Mucosa of rectum (tissue), 2 donors: ENCODE data around the gene SLC2A8.
A peak's percentile ranks its signal among the peaks of the same experiment; 100 is the strongest.

Experiments used
- H3K27ac ChIP-seq, 2 donors: one replicate each; pipeline ENCODE4 v1.7.0; 2013; ENCODE audit warnings: inconsistent platforms in 2 of 2, low read depth in 2 of 2, low read length in 2 of 2
- H3K27me3 ChIP-seq, 2 donors: one replicate each; pipeline ENCODE4 v1.7.0; 2013; ENCODE audit warnings: low read length in 2 of 2; ENCODE audit not compliant: control insufficient read depth in 2 of 2, insufficient read depth in 2 of 2
- H3K36me3 ChIP-seq, 2 donors: one replicate each; pipeline ENCODE4 v1.7.0; 2013; ENCODE audit warnings: low read length in 2 of 2; ENCODE audit not compliant: control insufficient read depth in 2 of 2, insufficient read depth in 2 of 2
- H3K4me1 ChIP-seq, 2 donors: one replicate each; pipeline ENCODE4 v1.7.0; 2013; ENCODE audit warnings: low read length in 2 of 2, mild to moderate bottlenecking in 1 of 2; ENCODE audit not compliant: control insufficient read depth in 2 of 2, insufficient read depth in 2 of 2
- H3K4me3 ChIP-seq, 2 donors: one replicate each; pipeline ENCODE4 v1.7.0; 2013; ENCODE audit warnings: low read length in 2 of 2
- H3K9ac ChIP-seq, 2 donors: one replicate each; pipeline ENCODE4 v1.7.0; 2013; ENCODE audit warnings: low read length in 2 of 2, low read depth in 1 of 2, mild to moderate bottlenecking in 1 of 2
- H3K9me3 ChIP-seq, 2 donors: one replicate each; pipeline ENCODE4 v1.7.0; 2013; ENCODE audit warnings: low read length in 2 of 2; ENCODE audit not compliant: control insufficient read depth in 2 of 2
- donor health status: healthy.
- donor health status: Normal muscosa, but diverticular disease.

Gene SLC2A8

DNA sequence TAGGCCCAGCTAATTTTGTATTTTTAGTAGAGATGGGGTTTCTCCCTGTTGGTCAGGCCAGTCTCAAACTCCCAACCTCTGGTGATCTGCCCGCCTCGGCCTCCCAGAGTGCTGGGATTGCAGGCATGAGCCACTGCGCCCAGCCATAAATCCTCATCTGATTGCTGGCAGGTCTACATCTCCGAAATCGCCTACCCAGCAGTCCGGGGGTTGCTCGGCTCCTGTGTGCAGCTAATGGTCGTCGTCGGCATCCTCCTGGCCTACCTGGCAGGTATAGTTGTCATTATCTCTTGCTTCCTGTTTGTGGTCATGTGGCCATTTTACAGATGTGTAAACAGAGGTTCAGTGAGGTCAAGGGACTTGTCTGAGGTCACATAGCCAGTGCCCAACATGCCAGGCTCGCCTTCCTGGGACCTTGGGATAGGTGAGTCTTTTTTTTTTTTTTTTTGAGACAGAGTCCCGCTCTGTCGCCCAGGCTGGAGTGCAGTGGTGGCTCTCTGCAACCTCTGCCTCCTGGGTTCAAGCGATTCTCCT, 2.8 kb downstream of the SLC2A8 start:
- H3K9ac ChIP-seq: no peak overlapping the region
- H3K4me1 ChIP-seq: peaks cover 14 to 15% of the 10 kb centered on the region in 2 donors
- peaks cover 4 to 19% of the 10 kb centered on the region in 2 donors for H3K36me3 ChIP-seq
- no peaks in the 10 kb centered on the region for H3K9me3 ChIP-seq
- no peak overlapping the region for H3K4me3 ChIP-seq
- no peak overlapping the region for H3K27ac ChIP-seq
- H3K27me3 ChIP-seq: no peaks in the 10 kb centered on the region

DNA sequence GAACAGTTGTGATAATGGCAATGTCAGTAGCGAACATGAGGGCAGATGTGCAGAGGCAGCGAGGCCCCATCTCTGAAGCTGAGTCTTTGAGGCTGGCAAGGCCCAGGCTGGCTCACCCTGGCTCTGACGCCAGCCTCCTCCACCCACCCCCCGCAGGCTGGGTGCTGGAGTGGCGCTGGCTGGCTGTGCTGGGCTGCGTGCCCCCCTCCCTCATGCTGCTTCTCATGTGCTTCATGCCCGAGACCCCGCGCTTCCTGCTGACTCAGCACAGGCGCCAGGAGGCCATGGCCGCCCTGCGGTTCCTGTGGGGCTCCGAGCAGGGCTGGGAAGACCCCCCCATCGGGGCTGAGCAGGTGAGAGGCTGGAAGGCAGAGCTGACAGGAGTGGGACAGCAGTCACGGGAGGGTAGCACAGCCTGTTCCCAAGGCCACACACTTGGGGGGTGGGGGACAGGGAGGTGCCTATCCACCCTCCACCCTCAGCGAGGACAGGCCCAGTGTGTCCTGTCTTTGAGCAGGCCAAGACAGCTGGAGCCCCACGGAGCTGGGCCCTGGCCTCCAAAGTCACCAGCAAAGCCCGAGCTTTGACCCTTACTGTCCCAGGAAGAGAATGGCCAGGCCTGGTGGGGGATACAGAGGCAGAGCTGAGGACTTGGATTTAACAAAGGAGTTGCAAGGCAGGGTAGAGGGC, 5.6 kb downstream of the SLC2A8 start:
- Histone ChIP-seq H3K4me3 (no peak overlapping the region), H3K9me3 (no peaks in the 10 kb centered on the region), H3K27me3 (no peaks in the 10 kb centered on the region), H3K36me3 (peaks cover 11 to 32% of the 10 kb centered on the region in 2 donors), H3K27ac (no peak overlapping the region), H3K9ac (no peak overlapping the region), H3K4me1 (peaks cover 8% of the 10 kb centered on the region in 2 donors)

DNA sequence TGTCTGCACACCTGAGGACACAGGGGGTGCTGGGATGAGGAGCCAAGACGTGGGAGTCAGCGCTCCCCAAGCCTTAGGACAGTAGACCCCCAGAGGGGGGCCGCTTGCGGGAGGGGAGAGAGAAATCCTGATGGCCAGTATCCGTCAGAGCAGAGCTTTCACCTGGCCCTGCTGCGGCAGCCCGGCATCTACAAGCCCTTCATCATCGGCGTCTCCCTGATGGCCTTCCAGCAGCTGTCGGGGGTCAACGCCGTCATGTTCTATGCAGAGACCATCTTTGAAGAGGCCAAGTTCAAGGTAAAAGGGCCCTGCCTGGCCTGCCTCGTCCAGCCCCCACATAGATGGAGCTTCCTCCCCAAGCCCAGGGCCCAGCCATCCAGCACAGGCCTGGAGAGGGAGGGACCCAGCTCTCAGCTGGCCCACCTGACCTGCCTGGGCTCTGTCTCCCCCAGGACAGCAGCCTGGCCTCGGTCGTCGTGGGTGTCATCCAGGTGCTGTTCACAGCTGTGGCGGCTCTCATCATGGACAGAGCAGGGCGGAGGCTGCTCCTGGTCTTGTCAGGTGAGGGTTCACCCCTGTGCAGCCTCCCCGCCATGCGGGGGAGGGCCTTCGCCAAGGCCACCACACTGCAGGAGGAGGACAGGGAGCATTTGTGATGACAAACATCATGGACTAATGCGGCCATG, 6.7 kb downstream of the SLC2A8 start:
- Histone ChIP-seq H3K9ac (no peak overlapping the region), H3K4me1 (peaks cover under 1% of the 10 kb centered on the region in 2 donors), H3K4me3 (no peak overlapping the region), H3K27me3 (no peaks in the 10 kb centered on the region), H3K9me3 (no peaks in the 10 kb centered on the region), H3K36me3 (peaks cover 11 to 32% of the 10 kb centered on the region in 2 donors), H3K27ac (no peak overlapping the region)

- Histone ChIP-seq H3K27me3 (no peaks in the 10 kb centered on the region), H3K4me1 (no peaks in the 10 kb centered on the region), H3K9ac (no peak overlapping the region), H3K36me3 (peaks cover 11 to 32% of the 10 kb centered on the region in 2 donors), H3K4me3 (no peak overlapping the region), H3K9me3 (no peaks in the 10 kb centered on the region), H3K27ac (no peak overlapping the region)
These were observed 7.7 kb downstream of the SLC2A8 start for GRCh38 chr9:127404631-127405030.

- no peak overlapping the region for H3K27ac ChIP-seq
- H3K9ac ChIP-seq: no peak overlapping the region
These were observed 8.6 kb downstream of the SLC2A8 start for GRCh38 chr9:127405344-127406125.

DNA sequence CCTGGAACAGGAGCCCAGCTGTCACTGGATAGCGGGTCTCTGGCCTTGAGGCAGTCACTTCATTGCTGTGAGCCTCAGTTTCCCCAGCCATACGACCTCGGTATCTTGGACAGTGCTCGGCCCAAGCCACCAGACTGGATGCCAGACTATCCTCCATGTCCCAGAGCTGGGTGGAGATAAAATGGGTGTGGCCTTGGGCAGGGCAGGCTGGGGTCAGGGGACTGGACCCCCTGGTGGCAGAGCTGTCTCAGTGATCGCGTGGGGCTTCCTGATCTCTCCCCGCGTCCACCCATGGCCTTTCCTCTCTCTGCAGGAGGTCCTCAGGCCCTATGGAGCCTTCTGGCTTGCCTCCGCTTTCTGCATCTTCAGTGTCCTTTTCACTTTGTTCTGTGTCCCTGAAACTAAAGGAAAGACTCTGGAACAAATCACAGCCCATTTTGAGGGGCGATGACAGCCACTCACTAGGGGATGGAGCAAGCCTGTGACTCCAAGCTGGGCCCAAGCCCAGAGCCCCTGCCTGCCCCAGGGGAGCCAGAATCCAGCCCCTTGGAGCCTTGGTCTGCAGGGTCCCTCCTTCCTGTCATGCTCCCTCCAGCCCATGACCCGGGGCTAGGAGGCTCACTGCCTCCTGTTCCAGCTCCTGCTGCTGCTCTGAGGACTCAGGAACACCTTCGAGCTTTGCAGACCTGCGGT, 10.0 kb downstream of the SLC2A8 start:
- no peak overlapping the region for H3K27ac ChIP-seq
- H3K4me3 ChIP-seq: no peak overlapping the region
- H3K36me3 ChIP-seq: peaks cover 11 to 24% of the 10 kb centered on the region in 2 donors
- no peaks in the 10 kb centered on the region for H3K4me1 ChIP-seq
- no peaks in the 10 kb centered on the region for H3K27me3 ChIP-seq
- no peak overlapping the region for H3K9ac ChIP-seq
- H3K9me3 ChIP-seq: no peaks in the 10 kb centered on the region

More at GRCh38 chr9:127405344-127406125, 8.6 kb downstream of the SLC2A8 start:
- Histone ChIP-seq H3K4me3 (no peak overlapping the region), H3K9me3 (no peaks in the 10 kb centered on the region), H3K36me3 (peaks cover 11 to 32% of the 10 kb centered on the region in 2 donors), H3K4me1 (no peaks in the 10 kb centered on the region), H3K27me3 (no peaks in the 10 kb centered on the region)

- H3K9ac ChIP-seq: no peak overlapping the region
- H3K4me3 ChIP-seq: no peak overlapping the region
- H3K36me3 ChIP-seq: peaks cover 11 to 21% of the 10 kb centered on the region in 2 donors
- H3K4me1 ChIP-seq: no peaks in the 10 kb centered on the region
- H3K27me3 ChIP-seq: no peaks in the 10 kb centered on the region
- no peak overlapping the region for H3K27ac ChIP-seq
- no peaks in the 10 kb centered on the region for H3K9me3 ChIP-seq
These were observed 10.5 kb downstream of the SLC2A8 start for GRCh38 chr9:127407492-127407843.

- Histone ChIP-seq H3K9me3 (no peaks in the 10 kb centered on the region), H3K4me3 (no peak overlapping the region), H3K36me3 (no peaks in the 10 kb centered on the region), H3K27ac (peak overlapping the region; percentile 7 to 38), H3K27me3 (no peaks in the 10 kb centered on the region), H3K4me1 (no peaks in the 10 kb centered on the region), H3K9ac (no peak overlapping the region)
These were observed 14.2 kb downstream of the SLC2A8 start for GRCh38 chr9:127411122-127411521.

DNA sequence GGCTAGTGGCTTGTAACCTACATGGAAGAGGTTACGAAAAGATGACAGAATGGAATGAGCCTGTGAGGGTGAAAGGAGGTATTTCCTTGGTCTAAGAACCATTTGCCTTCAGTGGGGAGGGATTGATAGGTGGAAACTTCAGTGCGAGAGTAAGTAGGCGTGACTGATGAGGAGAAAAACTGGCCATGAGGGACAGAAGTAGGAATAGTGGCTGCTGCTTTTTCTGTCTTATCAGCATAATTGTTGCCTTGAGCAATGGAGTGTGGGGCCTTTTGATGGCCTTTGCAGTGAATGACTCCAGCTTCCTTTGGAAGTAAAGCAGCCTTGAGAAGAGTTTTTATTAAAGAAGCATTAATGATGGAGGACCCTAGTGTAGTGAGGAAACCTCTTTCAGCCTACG, 18.2 kb downstream of the SLC2A8 start:
- H3K4me1 ChIP-seq: no peaks in the 10 kb centered on the region
- no peaks in the 10 kb centered on the region for H3K36me3 ChIP-seq
- no peak overlapping the region for H3K9ac ChIP-seq
- H3K9me3 ChIP-seq: no peaks in the 10 kb centered on the region
- H3K4me3 ChIP-seq: no peak overlapping the region
- peak overlapping the region in 1 of 2 donors; percentile 1 for H3K27ac ChIP-seq
- H3K27me3 ChIP-seq: no peaks in the 10 kb centered on the region
